Measurements from ENCODE around the gene THPO.
"Not testable (repeated sequence)": the region's sequence is repeated elsewhere in the genome, so short reads cannot be mapped to it uniquely, and the experiment has no call there.

Gene THPO

DNA sequence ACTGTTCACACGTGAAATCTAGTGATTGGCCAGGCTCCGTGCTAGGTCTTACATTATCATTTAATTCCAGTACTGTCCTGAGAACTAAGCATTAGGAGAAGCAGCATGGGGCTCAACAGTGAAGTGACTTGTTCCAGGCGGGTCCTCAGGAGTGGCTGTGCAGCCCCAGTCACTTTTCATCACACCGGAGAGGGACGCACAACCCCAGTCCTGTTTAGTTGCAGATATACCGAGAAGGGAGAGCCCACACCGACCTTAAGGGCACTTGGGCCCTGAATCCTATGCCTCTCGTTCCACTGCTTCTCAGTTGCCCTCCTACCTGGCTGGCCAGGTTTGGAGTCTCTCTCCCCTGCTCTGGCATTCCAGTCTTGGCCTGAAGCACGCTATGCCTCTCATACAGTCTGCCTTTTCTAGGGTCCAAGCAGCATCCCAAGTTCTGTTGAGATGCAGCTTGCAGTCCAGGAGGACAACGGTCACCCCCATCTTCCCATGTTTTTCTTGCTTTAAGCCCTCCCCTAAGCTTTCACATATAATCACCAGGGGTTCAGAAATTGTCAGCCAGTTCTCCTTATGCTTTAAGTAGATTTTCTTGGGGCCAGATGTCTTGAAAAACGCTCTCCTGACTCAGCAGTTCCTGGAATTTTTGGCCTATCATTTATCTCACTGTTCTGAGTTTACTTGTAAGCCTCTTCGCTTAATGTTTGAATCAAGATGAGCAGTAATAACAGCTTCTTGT is 30.5 kb downstream of the THPO start:
- no peak for DNase-seq

DNA sequence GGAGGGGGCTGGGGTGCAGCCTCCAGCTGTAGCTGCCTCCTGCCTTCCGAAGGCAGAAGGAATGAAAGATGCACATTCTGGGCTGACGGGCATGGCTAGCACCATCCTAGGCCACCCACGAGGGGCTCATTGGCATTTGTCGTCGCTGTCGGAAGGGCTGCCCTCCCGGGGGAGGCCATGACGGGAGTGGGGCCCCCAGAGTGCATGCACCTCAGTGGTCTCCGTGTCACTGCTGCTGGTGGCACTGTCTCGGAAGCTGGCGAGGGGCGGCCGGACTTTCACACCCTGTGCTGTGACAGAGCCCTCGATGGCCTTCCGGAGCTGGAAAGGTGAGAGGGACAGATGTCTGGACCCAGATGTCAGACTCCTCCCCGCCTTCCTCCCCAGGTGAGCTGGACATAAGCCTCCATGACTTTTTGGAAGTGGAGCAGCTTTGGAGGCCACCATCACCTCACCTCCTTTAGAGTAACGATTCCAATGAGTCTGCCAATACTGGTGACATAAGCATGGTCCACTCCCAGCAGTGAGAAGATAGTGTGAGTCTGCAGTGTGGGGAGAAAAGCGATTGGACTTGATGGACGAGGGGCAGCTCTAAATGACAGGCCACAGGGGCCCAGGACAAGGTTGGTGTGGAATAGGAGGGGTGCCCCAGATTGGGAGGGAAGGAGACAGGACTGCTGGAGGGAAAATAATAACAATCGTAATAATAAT is 31.4 kb downstream of the THPO start:
- DNase-seq, result no peak

DNA sequence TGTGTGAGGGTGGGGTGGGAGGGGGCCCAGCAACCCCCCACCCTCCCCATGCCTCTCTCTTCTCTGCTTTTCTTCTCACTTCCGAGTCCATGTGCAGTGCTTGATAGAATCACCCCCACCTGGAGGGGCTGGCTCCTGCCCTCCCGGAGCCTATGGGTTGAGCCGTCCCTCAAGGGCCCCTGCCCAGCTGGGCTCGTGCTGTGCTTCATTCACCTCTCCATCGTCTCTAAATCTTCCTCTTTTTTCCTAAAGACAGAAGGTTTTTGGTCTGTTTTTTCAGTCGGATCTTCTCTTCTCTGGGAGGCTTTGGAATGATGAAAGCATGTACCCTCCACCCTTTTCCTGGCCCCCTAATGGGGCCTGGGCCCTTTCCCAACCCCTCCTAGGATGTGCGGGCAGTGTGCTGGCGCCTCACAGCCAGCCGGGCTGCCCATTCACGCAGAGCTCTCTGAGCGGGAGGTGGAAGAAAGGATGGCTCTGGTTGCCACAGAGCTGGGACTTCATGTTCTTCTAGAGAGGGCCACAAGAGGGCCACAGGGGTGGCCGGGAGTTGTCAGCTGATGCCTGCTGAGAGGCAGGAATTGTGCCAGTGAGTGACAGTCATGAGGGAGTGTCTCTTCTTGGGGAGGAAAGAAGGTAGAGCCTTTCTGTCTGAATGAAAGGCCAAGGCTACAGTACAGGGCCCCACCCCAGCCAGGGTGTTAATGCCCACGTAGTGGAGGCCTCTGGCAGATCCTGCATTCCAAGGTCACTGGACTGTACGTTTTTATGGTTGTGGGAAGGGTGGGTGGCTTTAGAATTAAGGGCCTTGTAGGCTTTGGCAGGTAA is 32.5 kb downstream of the THPO start:
- no peak for DNase-seq

GRCh38 chr3:184344579-184345316 is 33.3 kb downstream of the THPO start:
- DNase-seq, result no peak

DNA sequence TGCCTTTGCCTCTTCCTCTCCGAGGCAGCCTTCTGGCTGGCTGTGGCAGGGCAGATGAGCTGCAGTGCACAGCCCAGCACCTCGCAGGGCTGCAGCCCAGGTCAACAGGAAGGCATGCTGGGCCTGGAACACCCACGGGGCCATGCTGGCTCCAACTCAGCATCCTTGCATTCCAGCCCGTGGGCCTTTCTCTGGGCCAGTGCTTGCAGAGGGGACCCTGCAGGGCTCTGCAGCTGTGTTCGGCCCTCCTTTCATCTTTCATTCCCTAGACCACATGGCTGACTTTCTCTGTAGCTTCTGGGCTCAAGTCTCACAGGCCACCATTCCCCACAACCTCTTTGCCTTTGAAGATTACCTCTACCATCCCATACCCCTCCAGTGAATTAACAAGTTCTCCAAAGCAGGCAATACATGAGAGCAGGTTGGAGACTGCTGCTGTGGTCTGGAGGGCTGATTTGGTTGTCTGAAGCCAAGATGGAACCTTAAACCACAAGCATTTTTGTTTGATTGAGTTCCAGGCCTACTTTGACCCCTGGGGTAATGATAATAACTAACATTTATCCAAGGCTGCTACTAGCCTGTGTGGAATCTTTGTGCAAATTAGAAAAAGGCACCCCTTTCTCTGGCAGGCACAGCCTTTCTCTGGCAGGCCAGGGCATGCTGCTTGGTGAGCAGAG is 34.7 kb downstream of the THPO start:
- no peak for DNase-seq

DNA sequence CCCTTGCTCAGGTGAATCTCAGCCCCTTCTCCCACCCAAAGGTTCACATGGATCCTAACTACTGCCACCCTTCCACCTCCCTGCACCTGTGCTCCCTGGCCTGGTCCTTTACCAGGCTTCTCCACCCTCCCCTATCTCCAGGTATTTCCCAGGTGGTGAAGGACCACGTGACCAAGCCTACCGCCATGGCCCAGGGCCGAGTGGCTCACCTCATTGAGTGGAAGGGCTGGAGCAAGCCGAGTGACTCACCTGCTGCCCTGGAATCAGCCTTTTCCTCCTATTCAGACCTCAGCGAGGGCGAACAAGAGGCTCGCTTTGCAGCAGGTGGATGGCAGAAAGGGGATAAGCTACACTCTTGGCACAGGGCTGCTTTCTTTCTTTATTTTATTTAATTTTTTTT is 36.1 kb downstream of the THPO start:
- DNase-seq, result no peak

GRCh38 chr3:184339451-184340135 is 38.4 kb downstream of the THPO start:
- DNase-seq, result not testable (repeated sequence)

GRCh38 chr3:184339001-184339400 is 39.0 kb downstream of the THPO start:
- no peak for DNase-seq

DNA sequence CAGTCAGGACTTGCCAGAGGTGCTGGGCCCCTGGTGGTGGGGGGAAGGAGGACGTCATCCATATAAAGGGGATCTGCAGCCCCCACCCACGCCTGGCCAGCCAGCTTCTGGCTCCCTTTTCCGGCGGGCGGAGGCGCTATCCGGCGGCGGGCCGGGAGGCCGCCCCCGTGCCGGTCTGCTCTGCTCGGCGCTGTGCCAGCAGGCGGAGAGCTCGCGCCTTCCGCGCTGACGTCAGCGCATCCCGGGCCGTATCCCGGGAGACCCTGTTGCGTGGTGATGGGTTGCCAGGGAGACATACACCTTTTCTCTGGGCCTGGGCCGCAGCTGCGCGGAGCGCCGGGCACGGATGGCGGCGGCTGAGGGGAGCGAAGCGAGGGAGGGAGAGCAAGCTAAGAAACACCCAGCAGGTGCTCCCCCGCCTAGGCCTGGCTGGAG is 39.5 kb downstream of the THPO start:
- peak; percentile 91 for DNase-seq

DNA sequence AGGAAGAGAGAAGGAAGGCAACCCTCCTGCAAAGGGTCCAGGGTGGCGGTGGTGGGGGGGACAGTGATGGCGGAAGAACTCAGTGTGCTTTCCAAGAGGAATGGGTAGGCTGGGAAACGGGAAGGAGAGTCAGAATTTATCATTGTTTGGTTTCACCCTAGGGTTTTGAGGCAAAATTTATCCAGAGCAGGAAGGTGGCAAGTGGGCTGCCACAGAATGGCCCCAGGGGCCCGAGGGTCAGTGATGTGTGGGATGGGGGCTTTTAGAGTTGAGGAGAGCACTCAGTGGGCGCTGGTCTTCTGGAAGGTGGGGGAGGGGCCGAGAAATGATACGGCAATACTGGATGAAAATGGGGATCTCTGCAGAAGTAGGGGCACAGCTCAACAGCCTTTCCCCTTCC is 40.0 kb downstream of the THPO start:
- DNase-seq, result no peak

DNA sequence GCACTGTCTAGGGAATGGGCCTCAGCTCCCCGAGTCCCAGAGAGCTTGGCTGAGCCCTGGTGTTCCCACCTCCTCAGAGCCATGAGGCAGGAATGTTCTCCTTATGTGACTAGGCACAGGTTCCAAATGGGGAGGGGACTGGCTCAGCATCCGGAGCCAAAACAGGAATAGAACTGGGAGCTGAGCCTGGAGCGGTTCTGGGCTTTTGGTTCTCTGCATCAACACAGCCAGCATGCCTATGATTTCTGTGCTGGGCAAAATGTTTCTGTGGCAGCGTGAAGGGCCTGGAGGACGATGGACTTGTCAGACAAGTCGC is 40.6 kb downstream of the THPO start, which contains the start of gene FAM131A:
FAM131A (plus strand) TSS at position 202 of the 316 bp plus-strand sequence; CDS start at position 233, 31 bp downstream.
- DNase-seq, result peak; percentile 85

DNA sequence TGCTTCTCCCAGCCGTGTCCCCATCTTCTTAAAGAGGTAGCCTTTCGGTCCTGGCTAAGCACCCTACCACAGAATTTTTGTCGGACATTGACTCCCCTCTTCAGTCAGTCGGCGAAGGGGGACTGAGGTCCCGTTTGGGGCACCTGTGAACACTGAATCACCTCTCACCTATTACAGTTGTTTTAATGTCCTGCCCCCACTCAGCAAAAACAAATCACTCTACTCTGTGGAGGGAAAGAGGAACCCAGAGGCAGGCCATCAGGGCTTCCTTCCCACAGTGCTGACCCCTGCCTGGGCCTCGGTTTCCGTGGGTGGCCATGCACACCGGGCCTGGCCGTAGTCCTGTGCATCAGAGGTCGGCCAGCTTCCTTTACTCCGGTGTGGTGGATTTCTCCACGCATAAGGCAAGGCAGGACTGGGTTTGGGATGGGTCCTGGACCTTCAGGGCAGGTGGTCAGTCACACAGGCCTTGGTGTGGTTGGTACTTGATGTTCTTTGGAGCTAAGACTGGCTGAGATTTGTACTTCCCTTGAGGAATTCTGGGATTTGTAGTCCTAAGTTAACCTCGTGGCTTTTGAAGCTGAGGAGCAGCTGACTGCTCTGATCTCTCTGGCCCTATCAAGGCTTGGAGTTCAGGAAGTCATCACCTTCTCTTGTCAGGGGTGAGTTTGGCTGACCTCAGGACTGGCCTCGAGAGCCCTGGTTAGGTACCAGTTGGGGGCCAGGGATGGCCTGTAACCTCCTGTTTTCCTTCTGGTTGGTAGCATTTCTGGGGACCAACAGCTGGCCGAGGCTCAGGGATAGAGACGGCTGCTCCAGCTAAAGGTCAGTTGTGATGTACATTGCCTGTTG is 41.2 kb downstream of the THPO start:
- peak; percentile 60 for DNase-seq

- DNase-seq, result peak; percentile 92
Observed at GRCh38 chr3:184335661-184336546, 42.1 kb downstream of the THPO start.

DNA sequence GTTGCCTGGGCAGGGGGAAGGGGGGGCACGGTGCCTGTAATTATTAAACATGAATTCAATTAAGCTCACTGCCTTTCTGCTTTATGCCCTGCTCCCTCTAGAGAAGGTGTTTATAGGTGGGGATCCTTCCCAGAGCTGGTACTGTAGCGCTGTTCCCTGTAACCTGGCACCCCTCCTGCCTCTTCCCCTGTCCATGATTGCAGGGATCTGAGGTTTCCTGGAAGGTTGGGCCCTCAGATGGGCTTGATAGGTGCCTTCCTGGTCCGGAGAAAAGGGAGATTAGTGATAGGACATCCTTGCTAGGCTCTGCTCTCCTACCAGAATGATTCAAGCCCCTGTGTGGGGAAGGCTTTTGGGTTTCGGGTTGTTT is 42.7 kb downstream of the THPO start:
- no peak for DNase-seq

DNA sequence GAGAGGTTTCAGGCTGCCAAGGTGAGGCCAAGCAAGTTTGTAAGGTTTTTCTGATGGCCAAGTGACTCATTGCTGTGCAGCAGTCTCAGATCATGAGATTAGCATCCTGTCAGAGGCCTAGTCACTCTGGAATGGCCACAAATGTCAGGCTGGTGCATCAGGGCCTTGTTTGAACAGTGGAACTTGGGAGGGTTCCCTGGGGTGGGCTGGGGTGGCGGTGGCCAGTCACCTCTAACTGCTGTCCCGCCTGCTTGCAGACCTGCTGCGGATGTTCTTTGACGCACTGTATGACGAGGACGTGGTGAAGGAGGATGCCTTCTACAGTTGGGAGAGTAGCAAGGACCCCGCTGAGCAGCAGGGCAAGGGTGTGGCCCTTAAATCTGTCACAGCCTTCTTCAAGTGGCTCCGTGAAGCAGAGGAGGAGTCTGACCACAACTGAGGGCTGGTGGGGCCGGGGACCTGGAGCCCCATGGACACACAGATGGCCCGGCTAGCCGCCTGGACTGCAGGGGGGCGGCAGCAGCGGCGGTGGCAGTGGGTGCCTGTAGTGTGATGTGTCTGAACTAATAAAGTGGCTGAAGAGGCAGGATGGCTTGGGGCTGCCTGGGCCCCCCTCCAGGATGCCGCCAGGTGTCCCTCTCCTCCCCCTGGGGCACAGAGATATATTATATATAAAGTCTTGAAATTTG is 43.4 kb downstream of the THPO start:
- DNase-seq, result no peak

DNA sequence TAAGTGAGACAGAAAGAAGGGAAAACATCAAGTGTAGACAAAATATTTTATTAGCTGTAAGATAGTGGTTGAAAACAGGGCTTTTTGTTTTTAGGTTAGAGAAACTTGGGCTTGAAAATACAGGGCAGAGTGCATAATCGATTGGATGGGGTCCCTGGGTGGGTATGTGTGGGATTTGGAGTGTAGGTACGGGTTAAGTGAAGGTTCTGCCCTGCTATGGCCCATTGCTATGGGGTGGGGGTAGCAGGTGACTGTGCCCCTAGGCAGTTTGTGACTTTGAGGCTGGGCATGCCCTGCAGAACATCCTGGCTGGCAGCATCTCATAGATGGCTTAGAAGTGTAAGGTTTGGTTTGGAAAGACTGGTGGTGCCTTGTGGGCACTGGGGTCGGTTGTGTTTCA is 44.3 kb downstream of the THPO start:
- no peak for DNase-seq

GRCh38 chr3:184333190-184333589 is 44.8 kb downstream of the THPO start:
- no peak for DNase-seq

GRCh38 chr3:184332370-184333090 is 45.5 kb downstream of the THPO start:
- DNase-seq, result no peak
